Thoracic aorta (tissue), 2 donors: ENCODE measurements around the gene GLG1. TPM values are rescaled to one million over a fixed set of nuclear protein-coding genes. Genes with fewer than 3 reads are reported as not detected.

Experiments
- ATAC-seq: fragments of 150-250 bp; one replicate; pipeline ENCODE4 v1.8.0; 2017; ENCODE audit warnings: low read depth; ENCODE audit not compliant: insufficient number of reproducible peaks, low FRiP score
- DNase-seq: peaks from one replicate; pipeline ENCODE4 v3.0.0-alpha.2; 2020; ENCODE audit warnings: low spot score
- H3K27ac ChIP-seq, 2 donors: fragments of 200-600 bp; sonication (generic); 1 replicate in 1 of 2; 2 replicates in 1 of 2; pipeline ENCODE4 v1.5.1; 2016; ENCODE audit warnings: mild to moderate bottlenecking in 2 of 2, moderate library complexity in 2 of 2
- H3K27me3 ChIP-seq: fragments of 200-600 bp; sonication (generic); replicated peaks from 2 replicates; pipeline ENCODE4 v1.6.0; 2016; ENCODE audit warnings: mild to moderate bottlenecking; ENCODE audit not compliant: insufficient read depth
- H3K36me3 ChIP-seq: fragments of 200-600 bp; sonication (generic); one replicate; pipeline ENCODE4 v1.5.1; 2016
- H3K4me1 ChIP-seq, 2 donors: fragments of 200-600 bp; sonication (generic); 1 replicate in 1 of 2; 2 replicates in 1 of 2; pipeline versions ENCODE4 v1.5.1 to v1.6.0; 2016; ENCODE audit warnings: low read depth in 2 of 2, mild to moderate bottlenecking in 1 of 2; ENCODE audit not compliant: control insufficient read depth in 1 of 2
- H3K4me3 ChIP-seq: fragments of 200-600 bp; sonication (generic); 2 replicates; pipeline ENCODE4 v1.5.1; 2016; ENCODE audit warnings: mild to moderate bottlenecking
- H3K9me3 ChIP-seq: fragments of 200-600 bp; sonication (generic); 2 replicates; pipeline ENCODE4 v1.5.1; 2016
- total RNA-seq, 2 donors: library from RNA; depleted of rRNA; stranded (reverse); fragments of >200 nt; gene quantifications; one replicate each; pipeline versions ENCODE4 v1.1.0 to v1.2.3, GENCODE V29; 2016
- TF ChIP-seq, protein P1 (sequence below): fragments of 200-600 bp; sonication (generic); IDR thresholded peaks from one replicate; pipeline ENCODE4 v1.5.1; 2019; ENCODE audit warnings: antibody characterized with exemption

The GLG1 gene
- total RNA-seq, 2 donors from 2014 or later, result 202 to 218 TPM

DNA sequence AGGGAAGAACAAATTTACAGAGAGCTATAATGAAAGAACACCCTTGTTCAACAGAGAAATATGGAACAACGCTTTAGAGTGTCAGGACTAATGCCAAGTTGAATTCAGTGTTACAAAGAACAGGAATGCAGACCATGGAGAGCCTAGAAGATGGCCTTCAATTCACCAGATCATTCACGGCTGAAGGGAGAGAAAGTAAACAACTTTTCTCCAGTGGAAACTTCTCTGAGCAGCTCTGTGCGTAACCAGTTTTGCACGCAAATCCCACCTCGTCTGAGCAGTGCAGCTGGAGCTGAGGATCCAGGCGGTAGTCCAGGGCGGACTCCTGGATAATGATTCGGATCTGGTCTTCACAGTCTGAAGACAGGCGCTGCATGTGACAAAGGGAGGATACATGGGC is 145.1 kb downstream of the GLG1 start:
- TF ChIP-seq, protein P1, sequence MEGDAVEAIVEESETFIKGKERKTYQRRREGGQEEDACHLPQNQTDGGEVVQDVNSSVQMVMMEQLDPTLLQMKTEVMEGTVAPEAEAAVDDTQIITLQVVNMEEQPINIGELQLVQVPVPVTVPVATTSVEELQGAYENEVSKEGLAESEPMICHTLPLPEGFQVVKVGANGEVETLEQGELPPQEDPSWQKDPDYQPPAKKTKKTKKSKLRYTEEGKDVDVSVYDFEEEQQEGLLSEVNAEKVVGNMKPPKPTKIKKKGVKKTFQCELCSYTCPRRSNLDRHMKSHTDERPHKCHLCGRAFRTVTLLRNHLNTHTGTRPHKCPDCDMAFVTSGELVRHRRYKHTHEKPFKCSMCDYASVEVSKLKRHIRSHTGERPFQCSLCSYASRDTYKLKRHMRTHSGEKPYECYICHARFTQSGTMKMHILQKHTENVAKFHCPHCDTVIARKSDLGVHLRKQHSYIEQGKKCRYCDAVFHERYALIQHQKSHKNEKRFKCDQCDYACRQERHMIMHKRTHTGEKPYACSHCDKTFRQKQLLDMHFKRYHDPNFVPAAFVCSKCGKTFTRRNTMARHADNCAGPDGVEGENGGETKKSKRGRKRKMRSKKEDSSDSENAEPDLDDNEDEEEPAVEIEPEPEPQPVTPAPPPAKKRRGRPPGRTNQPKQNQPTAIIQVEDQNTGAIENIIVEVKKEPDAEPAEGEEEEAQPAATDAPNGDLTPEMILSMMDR, result no peak
- ATAC-seq (no peak), DNase-seq (no peak)
- Histone ChIP-seq H3K36me3 (peaks cover 62% of the 10 kb centered on the region), H3K27ac (no peak overlapping the region), H3K4me3 (no peak overlapping the region), H3K27me3 (no peaks in the 10 kb centered on the region), H3K4me1 (no peaks in the 10 kb centered on the region), H3K9me3 (no peaks in the 10 kb centered on the region)

DNA sequence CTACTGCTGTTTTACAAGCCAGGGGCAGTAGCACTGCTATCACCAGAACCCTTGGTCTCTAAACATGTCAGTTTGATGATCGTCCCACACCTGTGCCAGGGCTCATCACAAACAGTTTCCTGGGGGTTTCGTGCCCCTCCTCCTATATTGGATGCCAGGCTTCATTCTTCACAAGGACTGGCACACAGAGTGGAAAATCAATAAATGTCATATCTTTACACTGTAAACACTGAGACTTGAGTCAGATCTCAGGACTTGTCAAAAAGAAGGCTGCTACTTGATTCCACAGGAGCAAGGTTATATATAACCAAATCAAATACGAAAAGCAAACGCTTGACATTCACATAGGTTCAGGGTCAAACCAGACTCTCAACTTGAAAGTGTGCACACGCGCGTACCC is 146.4 kb downstream of the GLG1 start:
- Histone ChIP-seq H3K27me3 (no peaks in the 10 kb centered on the region), H3K36me3 (peaks cover 65% of the 10 kb centered on the region), H3K4me1 (no peaks in the 10 kb centered on the region), H3K27ac (no peak overlapping the region), H3K9me3 (no peaks in the 10 kb centered on the region), H3K4me3 (no peak overlapping the region)
- TF ChIP-seq, protein P1, result no peak
- ATAC-seq (no peak), DNase-seq (no peak)

DNA sequence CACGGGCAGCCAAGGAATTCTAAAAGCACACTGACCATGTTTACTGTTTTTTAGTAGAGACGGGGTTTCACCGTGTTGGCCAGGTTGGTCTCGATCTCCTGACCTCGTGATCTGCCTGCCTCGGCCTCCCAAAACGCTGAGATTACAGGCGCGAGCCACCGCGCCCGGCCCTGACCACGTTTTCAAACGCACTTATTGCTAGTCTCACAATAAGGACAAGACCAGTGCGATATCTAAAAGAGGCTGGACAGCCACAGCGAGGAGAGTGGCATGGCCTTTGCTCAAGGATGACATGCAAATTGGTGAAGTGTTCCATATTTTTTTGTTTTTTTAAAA is 150.7 kb downstream of the GLG1 start:
- H3K4me1 ChIP-seq, result no peaks in the 10 kb centered on the region
- H3K27me3 ChIP-seq, result no peaks in the 10 kb centered on the region
- no peak overlapping the region for H3K27ac ChIP-seq
- DNase-seq (no peak), ATAC-seq (no peak)
- H3K36me3 ChIP-seq, result peaks cover 40% of the 10 kb centered on the region
- no peak overlapping the region for H3K4me3 ChIP-seq
- TF ChIP-seq, protein P1, result no peak
- H3K9me3 ChIP-seq, result no peaks in the 10 kb centered on the region

DNA sequence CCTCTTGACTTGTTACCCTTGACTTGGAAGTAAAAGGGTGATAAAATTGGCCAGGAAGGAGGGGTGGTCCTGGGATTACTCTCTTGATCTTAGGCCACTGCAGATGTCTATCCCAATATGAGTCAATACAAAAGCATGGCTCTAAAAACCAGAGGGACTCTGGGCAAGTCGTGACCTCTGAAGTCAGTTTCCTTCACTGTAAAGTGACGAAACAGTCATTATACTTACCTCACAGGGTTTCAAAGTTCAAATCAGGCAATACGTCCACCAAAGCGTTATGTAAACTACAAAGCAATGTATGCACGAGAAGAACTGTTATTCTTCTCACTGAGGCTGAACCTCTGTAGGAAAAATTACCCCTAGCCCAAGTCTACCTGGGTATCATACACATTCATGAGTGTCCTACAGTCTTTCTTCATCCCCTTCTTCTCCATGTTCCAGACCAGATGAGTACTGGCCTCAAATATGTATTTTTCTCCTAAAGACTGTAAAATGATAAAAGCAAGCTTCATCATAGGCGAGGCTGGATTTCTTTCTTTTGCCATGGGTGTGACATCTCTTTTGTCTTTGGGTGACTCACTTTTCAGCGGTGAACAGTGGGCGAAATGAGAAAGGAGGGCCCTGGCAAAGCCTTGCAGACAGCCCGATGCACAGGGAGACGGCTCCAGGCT is 151.2 kb downstream of the GLG1 start:
- no peak for ATAC-seq
- Histone ChIP-seq H3K4me3 (no peak overlapping the region), H3K4me1 (no peaks in the 10 kb centered on the region), H3K27me3 (no peaks in the 10 kb centered on the region), H3K36me3 (peaks cover 38% of the 10 kb centered on the region), H3K9me3 (no peaks in the 10 kb centered on the region), H3K27ac (no peak overlapping the region)
- DNase-seq, result no peak
- TF ChIP-seq, protein P1, result no peak

DNA sequence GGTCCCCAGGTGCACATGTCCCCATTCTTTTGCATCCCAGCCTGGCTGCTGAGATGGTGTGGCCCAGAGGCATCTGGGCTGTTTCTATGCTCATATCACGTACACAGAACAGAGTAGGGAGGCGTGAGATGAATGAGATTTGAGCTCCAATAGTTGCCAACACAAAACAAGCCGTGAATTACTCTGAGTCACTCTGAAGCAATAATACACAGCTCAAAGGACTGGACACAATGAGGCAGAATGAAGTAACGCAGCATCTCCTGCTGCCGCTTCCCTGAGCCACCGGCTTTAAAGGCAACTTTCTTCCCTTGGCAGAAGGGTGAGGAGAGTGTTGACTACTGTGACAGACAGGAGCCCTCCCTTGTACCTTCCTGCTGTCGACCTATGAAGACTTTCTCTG is 151.7 kb downstream of the GLG1 start:
- H3K9me3 ChIP-seq, result no peaks in the 10 kb centered on the region
- H3K4me3 ChIP-seq, result no peak overlapping the region
- H3K27me3 ChIP-seq, result no peaks in the 10 kb centered on the region
- TF ChIP-seq, protein P1, result no peak
- no peaks in the 10 kb centered on the region for H3K4me1 ChIP-seq
- peaks cover 37% of the 10 kb centered on the region for H3K36me3 ChIP-seq
- ATAC-seq, result no peak
- no peak for DNase-seq
- H3K27ac ChIP-seq, result no peak overlapping the region
